HG03139 (cell line): ENCODE results near the gene IPO11.
"Not testable (repeated sequence)": the region's sequence is repeated elsewhere in the genome, so short reads cannot be mapped to it uniquely, and the experiment has no call there.

Experiments
- ATAC-seq: cut with Tn5 transposase; IDR thresholded peaks from one replicate; pipeline ENCODE4 v1.9.1; 2021; ENCODE audit not compliant: unreplicated experiment

Gene IPO11

DNA sequence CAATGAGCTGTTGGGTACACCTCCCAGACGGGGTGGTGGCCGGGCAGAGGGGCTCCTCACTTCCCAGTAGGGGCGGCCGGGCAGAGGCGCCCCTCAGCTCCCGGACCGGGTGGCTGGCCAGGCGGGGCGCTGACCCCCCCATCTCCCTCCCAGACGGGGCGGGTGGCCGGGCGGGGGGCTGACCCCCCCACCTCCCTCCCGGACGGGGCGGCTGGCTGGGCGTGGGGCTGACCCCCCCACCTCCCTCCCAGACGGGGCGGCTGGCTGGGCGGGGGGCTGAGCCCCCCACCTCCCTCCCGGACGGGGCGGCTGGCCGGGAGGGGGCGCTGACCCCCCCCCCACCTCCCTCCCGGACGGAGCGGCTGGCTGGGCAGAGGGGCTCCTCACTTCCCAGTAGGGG, 100.5 kb downstream of the IPO11 start:
- not testable (repeated sequence) for ATAC-seq

- no peak for ATAC-seq
These were observed 102.1 kb downstream of the IPO11 start for GRCh38 chr5:62514510-62515119.

DNA sequence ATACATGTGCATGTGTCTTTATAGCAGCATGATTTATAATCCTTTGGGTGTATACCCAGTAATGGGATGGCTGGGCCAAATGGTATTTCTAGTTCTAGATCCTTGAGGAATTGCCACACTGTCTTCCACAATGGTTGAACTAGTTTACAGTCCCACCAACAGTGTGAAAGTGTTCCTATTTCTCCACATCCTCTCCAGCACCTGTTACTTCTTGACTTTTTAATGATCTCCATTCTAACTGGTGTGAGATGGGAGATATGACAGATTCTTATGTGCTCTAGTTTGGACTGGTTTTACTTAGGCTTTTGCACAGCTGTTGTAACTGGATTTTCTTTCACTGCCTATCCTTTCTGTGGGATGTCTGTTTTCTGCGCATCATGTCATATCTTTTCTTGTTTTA, 108.2 kb downstream of the IPO11 start:
- not testable (repeated sequence) for ATAC-seq

DNA sequence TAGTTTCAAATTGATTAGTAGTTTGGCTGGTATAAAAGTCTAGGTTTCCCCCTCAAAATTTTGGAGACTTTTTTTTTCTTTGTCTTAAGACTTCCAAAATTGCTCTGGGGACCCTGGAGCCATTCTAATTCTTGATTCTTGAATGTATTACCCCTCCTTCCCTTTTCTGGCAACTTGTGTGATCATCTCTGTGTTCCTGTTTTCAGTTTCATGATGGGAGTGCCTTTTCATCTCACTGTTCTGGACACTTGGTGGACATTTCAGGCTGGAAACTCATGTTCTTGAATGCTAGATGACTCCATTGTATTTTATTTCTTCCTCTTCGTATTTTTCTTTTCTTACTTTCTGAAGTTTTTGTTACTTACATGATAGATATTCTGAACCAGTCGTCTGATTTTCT, 108.8 kb downstream of the IPO11 start:
- no peak for ATAC-seq

GRCh38 chr5:62522811-62523210, 110.2 kb downstream of the IPO11 start:
- ATAC-seq, result no peak

GRCh38 chr5:62533597-62533996, 121.0 kb downstream of the IPO11 start:
- no peak for ATAC-seq

- ATAC-seq, result no peak
These were observed 122.1 kb downstream of the IPO11 start for GRCh38 chr5:62534461-62535236.

- no peak for ATAC-seq
These were observed 123.7 kb downstream of the IPO11 start for GRCh38 chr5:62536232-62536631.

DNA sequence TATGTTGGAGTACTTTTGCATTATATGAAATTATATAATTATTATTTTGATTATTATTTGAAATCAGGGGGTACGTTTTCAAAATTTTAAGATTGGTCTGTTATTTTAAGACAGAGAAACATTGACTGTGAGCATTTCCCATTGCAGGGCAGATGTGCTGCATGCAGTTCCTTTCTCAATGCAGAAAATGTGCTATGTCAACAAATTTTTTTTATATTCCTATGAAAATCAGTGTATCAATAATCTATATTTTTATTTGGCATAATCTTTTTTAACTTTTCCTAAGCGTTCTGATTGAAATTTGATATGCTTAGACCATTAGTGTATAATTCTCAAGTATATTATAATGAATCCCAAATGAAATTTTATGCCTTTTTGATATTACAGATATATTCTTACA, 124.2 kb downstream of the IPO11 start:
- no peak for ATAC-seq

- no peak for ATAC-seq
These were observed 125.7 kb downstream of the IPO11 start for GRCh38 chr5:62538017-62538942.

DNA sequence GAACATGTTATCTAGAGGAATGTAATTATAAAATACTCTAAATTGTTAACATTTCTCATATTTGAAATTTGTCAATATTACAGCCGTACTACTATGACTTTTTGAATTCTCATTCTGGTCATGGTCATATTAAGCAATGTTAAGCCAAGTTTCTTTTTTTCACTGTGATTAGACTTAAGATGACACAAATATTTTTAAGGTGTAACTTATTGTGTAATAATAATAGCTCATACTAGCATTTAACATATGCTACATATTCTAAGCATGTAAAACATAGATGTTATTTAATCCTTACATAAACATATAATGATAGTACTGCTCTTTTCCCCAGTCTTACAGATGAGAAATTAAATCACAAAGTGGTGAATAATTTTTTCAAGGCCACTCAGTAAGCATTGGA, 130.2 kb downstream of the IPO11 start:
- no peak for ATAC-seq

DNA sequence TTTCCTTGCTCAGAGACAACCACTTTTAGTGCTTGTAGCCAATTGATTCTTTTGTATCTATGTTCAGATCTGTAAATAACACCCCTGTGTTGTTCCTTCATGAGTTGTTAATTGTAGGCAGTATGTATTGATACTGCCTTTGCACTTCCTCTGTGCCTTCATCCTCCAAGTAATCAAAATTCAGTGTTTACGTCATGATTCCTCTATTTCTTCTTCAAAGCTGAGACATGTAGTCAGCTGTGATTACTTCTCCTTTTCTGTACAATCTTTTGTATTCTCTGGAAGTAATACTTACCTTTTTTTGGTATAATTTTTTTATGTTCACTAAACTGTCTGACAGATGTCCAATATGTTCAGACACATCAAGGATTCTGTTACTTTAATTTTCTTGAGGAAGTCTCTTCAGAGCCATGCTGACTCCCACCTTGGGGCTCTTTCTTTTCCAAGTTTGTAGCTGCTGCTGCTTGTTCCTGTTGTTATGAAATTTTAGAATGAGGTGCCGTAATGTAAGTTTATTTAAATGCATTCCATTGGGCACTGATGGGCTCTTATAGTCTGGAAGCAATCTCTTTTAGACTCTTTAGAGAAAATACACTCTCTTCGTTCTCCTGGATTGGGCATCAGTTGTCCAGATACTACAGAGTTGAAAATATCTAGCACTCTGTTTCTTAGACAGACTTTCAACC, 135.5 kb downstream of the IPO11 start:
- ATAC-seq, result no peak

DNA sequence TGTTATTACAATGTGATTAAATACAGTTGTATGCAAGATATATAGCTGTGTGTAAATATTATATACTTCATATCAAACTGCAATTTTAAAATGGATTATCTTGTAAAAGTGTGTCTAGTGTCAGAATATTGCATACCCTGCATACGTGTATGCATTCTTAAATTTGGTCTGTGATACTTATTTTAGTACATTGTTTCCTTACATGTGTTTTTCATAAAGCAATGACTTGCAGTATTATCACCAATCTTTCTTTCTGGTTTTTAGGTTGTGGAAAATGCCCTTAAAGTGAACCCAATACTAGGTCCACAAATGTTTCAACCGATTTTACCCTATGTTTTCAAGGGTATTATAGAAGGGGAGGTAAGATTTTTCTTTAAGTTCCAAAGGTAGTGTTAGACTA, 137.5 kb downstream of the IPO11 start:
- no peak for ATAC-seq

DNA sequence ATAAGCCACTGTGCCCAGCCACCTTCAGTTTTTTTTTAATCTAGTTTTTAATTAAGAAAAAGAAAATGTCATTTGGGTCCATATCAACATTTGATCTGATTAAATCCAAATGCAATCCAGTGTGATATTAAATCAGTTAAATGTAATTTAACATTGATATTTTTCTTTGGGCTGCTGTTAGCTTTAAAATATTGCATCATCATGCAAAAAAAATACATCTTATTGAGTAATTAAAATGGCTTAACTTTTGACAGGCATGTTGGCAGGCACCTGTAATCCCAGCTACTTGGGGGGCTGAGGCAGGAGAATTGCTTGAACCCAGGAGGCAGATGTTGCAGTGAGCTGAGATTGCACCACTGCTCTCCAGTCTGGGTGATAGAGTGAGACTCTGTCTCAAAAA, 143.4 kb downstream of the IPO11 start:
- ATAC-seq, result no peak

GRCh38 chr5:62558941-62559340, 146.4 kb downstream of the IPO11 start:
- no peak for ATAC-seq

DNA sequence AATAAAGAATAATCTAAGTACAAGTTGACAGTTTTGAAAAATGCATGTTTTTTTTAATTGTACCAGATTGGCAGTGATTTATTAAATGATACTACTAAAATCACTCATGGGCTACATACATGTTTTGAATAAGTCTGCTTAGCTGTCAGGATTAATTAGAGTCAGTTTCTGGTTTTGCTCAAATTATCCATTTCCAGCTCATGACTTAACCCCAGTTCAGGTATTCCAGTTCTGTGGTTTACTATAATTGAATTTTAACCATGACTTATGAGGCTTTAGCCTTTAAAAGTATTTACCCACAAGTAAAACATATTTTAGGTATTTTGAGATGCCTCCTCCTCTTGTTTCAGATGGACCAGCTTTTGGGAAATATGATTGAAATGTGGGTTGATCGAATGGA, 148.2 kb downstream of the IPO11 start:
- no peak for ATAC-seq

- ATAC-seq, result no peak
These were observed 149.3 kb downstream of the IPO11 start for GRCh38 chr5:62561896-62562295.

DNA sequence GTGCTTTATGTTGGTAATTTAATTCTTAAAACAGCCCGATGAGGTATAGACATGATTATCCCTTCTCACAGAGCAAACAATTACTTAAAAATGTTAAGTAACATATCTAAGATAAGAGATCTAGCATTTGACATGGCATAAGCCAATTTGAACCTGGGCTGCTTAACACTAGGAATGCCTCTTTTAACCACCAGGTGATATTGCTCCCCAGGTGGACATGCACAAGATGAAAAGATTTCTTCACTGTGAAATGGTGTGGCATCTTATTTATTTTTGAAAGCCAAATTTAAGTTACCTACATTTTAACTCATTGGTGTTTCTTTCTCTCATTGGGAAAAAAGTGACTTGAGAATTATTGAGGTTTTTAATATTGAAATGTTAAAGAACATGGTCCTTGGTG, 150.3 kb downstream of the IPO11 start:
- no peak for ATAC-seq

- no peak for ATAC-seq
These were observed 151.5 kb downstream of the IPO11 start for GRCh38 chr5:62564101-62564500.

DNA sequence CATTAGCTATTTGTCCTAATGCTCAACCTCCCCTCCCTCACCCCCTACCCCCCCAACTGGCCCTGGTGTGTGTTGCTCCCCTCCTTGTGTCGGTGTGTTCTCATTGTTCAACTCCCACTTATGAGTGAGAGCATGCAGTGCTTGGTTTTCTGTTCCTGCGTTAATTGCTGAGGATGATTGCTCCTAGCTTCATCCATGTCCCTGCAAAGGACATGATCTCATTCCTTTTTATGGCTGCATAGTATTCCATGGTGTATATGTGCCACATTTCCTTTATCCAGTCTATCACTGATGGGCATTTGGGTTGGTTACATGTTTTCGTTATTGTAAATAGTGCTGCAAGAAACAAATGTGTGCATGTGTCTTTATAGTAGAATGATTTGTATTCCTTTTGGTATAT, 153.2 kb downstream of the IPO11 start:
- ATAC-seq, result not testable (repeated sequence)

DNA sequence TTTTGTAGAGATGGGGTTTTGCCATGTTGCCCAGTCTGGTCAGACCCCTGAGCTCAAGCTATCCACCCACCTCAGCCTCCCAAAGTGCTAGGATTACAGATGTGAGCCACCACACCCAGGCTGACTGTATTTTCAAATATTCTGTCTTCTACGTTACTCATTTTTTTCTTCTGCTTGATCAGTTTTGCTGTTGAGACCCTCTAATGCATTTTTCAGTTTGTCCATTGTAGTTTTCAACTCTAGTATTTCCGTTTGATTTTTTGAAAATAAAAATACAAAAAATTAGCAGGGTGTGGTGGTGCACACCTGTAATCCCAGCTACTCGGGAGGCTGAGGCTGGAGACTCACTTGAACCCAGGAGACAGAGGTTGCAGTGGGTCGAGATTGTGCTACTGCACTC, 155.6 kb downstream of the IPO11 start:
- no peak for ATAC-seq
